Fibroblast of lung (primary cell): ENCODE data around the gene COG2. TPM values are rescaled to one million over a fixed set of nuclear protein-coding genes. Genes with fewer than 3 reads are reported as not detected.

Source experiments
- DNase-seq, 2 donors: peaks; one replicate each; pipeline versions ENCODE4 v3.0.0 to v3.0.0-alpha.2; 2010; ENCODE audit warnings: low read depth in 2 of 2
- H2AFZ ChIP-seq: 2 replicates; pipeline ENCODE4 v1.5.1; 2012; ENCODE audit warnings: low read length, control low read depth, inconsistent platforms
- H3K27ac ChIP-seq: 2 replicates; pipeline ENCODE4 v1.5.1; 2011; ENCODE audit warnings: low read length, control low read depth; ENCODE audit not compliant: insufficient read depth
- H3K27me3 ChIP-seq: 2 replicates; pipeline ENCODE4 v1.5.1; 2011; ENCODE audit warnings: mild to moderate bottlenecking, low read length; ENCODE audit not compliant: control insufficient read depth, insufficient read depth
- H3K36me3 ChIP-seq: 2 replicates; pipeline ENCODE4 v1.5.1; 2011; ENCODE audit warnings: low read length; ENCODE audit not compliant: control insufficient read depth, insufficient read depth
- H3K4me1 ChIP-seq: 2 replicates; pipeline ENCODE4 v1.5.1; 2011; ENCODE audit warnings: low read length; ENCODE audit not compliant: control insufficient read depth, insufficient read depth; ENCODE audit errors: extremely low read depth
- H3K4me2 ChIP-seq: 2 replicates; pipeline ENCODE4 v1.5.1; 2011; ENCODE audit warnings: low read length, control low read depth; ENCODE audit not compliant: insufficient read depth; ENCODE audit errors: extremely low read depth
- H3K4me3 ChIP-seq, 4 experiments: fragments of 200-600 bp in 1 of 4; sonication (generic) in 1 of 4; replicated peaks in 1 of 4; 2 replicates each; pipeline ENCODE4 v1.5.1; 2011 to 2016; ENCODE audit warnings: low read length in 4 of 4, low read depth in 3 of 4, mild to moderate bottlenecking in 3 of 4, control low read depth in 2 of 4, inconsistent platforms in 1 of 4, mixed read lengths in 1 of 4; ENCODE audit not compliant: insufficient read depth in 1 of 4; ENCODE audit errors: control extremely low read depth in 1 of 4
- H3K79me2 ChIP-seq: 2 replicates; pipeline ENCODE4 v1.5.1; 2012; ENCODE audit warnings: mild to moderate bottlenecking, low read length, inconsistent platforms; ENCODE audit not compliant: control insufficient read depth, insufficient read depth
- H3K9ac ChIP-seq: 2 replicates; pipeline ENCODE4 v1.5.1; 2011; ENCODE audit warnings: mild to moderate bottlenecking, low read length, control low read depth; ENCODE audit not compliant: insufficient read depth
- H3K9me3 ChIP-seq: 2 replicates; pipeline ENCODE4 v1.5.1; 2012; ENCODE audit warnings: low read depth, low read length; ENCODE audit not compliant: control insufficient read depth, insufficient read depth
- H4K20me1 ChIP-seq: 2 replicates; pipeline ENCODE4 v1.5.1; 2011; ENCODE audit warnings: low read length; ENCODE audit not compliant: control insufficient read depth, insufficient read depth; ENCODE audit errors: extremely low read depth
- CTCF ChIP-seq, 2 donors: IDR thresholded peaks in 1 of 2; conservative IDR thresholded peaks in 1 of 2; 1 replicate in 1 of 2; 2 replicates in 1 of 2; pipeline ENCODE4 v1.5.1; 2011 to 2012; ENCODE audit warnings: low read length in 2 of 2, control low read depth in 1 of 2, inconsistent platforms in 1 of 2, low read depth in 1 of 2, mild to moderate bottlenecking in 1 of 2
- EZH2 ChIP-seq: IDR thresholded peaks from 2 replicates; pipeline ENCODE4 v1.5.1; 2012; ENCODE audit warnings: low read length, control low read depth, mild to moderate bottlenecking; ENCODE audit errors: missing control alignments
- polyA plus RNA-seq, 2 donors: library from polyadenylated mRNA; depleted of rRNA in 1 of 2; stranded (reverse) in 1 of 2; unstranded in 1 of 2; fragments of >200 nt; gene quantifications; 2 replicates each; pipeline ENCODE4 v1.2.1, GENCODE V29; 2011 to 2012; ENCODE audit warnings: missing spikeins in 1 of 2
- total RNA-seq: library from RNA; depleted of rRNA; stranded (reverse); fragments of >200 nt; gene quantifications from 2 replicates; pipeline ENCODE4 v1.2.1, GENCODE V29; 2014

COG2 gene
- total and polyA plus RNA-seq, 2 donors (not counting 1 experiment from before 2014, with no cell fraction given), result 15.4 to 21.5 TPM

DNA sequence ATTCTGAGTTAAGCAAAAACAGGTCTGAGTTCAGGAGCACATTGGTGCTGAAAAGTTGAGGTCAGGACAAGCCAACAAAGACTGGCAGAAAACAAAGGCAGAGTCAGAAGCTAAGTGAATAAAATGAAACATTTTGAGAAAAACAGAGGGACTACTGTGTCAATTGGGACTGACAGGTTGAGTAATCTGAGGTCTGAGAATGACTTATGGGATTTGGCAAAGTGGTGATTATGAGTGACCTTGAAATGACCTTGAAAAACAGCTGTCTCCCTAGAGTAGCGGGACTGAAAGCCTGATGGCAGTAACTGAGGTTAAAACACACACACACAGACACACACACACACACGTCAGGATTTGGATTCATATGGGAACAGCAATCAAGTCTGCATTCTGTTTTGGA, 8.8 kb upstream of the COG2 start:
- Histone ChIP-seq H3K36me3 (no peaks in the 10 kb centered on the region), H3K27me3 (no peaks in the 10 kb centered on the region), H3K4me2 (no peak overlapping the region), H2AFZ (no peak overlapping the region), H3K9me3 (no peaks in the 10 kb centered on the region), H3K27ac (no peak overlapping the region), H4K20me1 (no peaks in the 10 kb centered on the region), H3K4me3 (no peak overlapping the region), H3K4me1 (no peaks in the 10 kb centered on the region), H3K79me2 (no peaks in the 10 kb centered on the region), H3K9ac (no peak overlapping the region)
- DNase-seq, result no peak
- no peak for TF ChIP-seq EZH2
- TF ChIP-seq CTCF (conservative IDR thresholded peaks at IDR 0.05 in 1 of 2, IDR thresholded peaks at IDR 0.05 in 1 of 2; ENCODE audit: low read depth in 1 of 2, low read length in 2 of 2), result no peak

DNA sequence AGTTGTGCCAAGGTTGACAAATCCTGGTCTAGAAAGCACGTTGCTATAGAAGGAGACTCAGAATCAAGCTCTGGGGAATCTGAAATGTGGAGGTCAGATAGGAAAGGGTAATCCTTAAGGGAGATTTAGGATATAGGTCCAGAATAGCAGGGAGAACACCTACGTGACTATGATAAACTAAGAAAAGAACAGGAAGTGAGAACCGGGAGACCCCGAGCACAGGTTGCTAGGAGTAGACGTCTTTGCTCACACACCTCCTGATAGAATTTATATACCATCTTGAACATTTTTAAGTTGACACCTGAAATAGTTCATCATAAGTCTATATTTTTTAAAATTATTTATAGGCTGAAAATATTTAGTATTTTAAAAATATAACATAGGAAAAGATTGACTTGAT, 7.9 kb upstream of the COG2 start:
- Histone ChIP-seq H3K27ac (no peak overlapping the region), H3K9me3 (no peaks in the 10 kb centered on the region), H3K79me2 (no peaks in the 10 kb centered on the region), H3K4me3 (no peak overlapping the region), H3K27me3 (no peaks in the 10 kb centered on the region), H3K4me2 (no peak overlapping the region), H3K4me1 (no peaks in the 10 kb centered on the region), H4K20me1 (no peaks in the 10 kb centered on the region), H3K36me3 (no peaks in the 10 kb centered on the region), H2AFZ (no peak overlapping the region), H3K9ac (no peak overlapping the region)
- TF ChIP-seq EZH2 (no peak), CTCF (conservative IDR thresholded peaks at IDR 0.05 in 1 of 2, IDR thresholded peaks at IDR 0.05 in 1 of 2; ENCODE audit: low read depth in 1 of 2, low read length in 2 of 2) (no peak)
- no peak for DNase-seq

DNA sequence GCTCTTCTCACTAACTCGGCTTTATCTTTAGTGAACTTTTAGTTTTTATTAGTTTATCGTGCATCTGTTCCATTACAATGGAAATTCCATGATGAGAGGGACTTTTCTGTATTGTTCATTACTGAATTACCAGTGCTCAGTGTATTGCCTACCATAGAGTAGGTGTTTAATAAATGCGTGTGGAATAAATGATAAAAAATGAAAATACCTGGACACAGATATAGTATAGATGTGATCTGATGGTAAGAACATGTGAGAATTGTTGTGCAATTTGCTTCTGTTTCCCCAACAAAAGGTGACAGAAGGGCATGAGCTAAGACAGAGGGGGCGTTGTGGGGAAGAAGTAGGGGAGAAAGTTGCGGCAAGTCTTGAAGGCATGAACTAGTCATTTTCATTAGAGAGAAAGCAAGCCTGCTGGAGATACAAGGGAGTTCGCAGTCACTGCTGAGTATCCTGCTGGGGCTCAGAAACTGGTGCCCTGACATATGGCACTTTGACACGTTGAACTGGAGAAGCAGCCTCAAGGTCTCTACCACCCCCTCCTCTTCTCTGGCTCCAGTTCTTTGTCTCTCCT, 5.6 kb upstream of the COG2 start:
- no peaks in the 10 kb centered on the region for H4K20me1 ChIP-seq
- no peak for DNase-seq
- H3K79me2 ChIP-seq, result no peaks in the 10 kb centered on the region
- no peaks in the 10 kb centered on the region for H3K9me3 ChIP-seq
- H3K4me2 ChIP-seq, result no peak overlapping the region
- H3K27me3 ChIP-seq, result no peaks in the 10 kb centered on the region
- no peak overlapping the region for H3K9ac ChIP-seq
- no peak overlapping the region for H3K27ac ChIP-seq
- H3K36me3 ChIP-seq, result no peaks in the 10 kb centered on the region
- H2AFZ ChIP-seq, result no peak overlapping the region
- no peaks in the 10 kb centered on the region for H3K4me1 ChIP-seq
- H3K4me3 ChIP-seq, result no peak overlapping the region
- TF ChIP-seq EZH2 (no peak), CTCF (conservative IDR thresholded peaks at IDR 0.05 in 1 of 2, IDR thresholded peaks at IDR 0.05 in 1 of 2; ENCODE audit: low read depth in 1 of 2, low read length in 2 of 2) (no peak)
